Stimulated activated CD8-positive, alpha-beta memory T cell treated with anti-CD3 and anti-CD28 coated beads, Interleukin-7, amount 100 ng/mL, for 48 hours (primary cell): ENCODE data around the gene RBKS.
"Not testable (repeated sequence)": the region's sequence is repeated elsewhere in the genome, so short reads cannot be mapped to it uniquely, and the experiment has no call there.

ENCODE experiments used
- DNase-seq, 2 donors: peaks; one replicate each; pipeline ENCODE4 v3.0.0-alpha.2; 2020; ENCODE audit warnings: low read depth in 1 of 2; ENCODE audit errors: extremely low read depth in 1 of 2

RBKS gene

DNA sequence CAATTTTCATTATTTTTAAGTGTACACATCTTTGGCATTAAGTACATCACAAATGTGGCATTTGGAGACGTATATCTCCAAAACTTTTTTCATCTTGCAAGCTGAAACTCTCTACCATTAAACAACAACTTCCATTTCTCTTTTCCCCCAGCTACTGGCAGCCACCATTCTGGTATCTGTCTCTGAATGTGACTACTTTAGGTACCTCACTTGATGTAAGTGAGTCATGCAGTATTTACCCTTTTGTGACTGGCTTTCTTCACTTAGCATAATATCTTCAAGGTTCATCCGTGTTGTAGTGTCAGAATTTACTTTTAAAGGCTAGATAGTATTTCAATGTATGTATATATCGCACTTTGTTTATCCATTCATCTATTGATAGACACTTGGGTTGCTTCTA is 17.4 kb upstream of the RBKS start:
- DNase-seq, result no peak

GRCh38 chr2:27906074-27906473 is 15.9 kb upstream of the RBKS start:
- DNase-seq, result no peak

- no peak for DNase-seq
Observed at GRCh38 chr2:27904405-27904665, 14.1 kb upstream of the RBKS start.

- DNase-seq, result peak in 1 of 2 donors; percentile 25
Observed at GRCh38 chr2:27903649-27904404, 13.6 kb upstream of the RBKS start.

DNA sequence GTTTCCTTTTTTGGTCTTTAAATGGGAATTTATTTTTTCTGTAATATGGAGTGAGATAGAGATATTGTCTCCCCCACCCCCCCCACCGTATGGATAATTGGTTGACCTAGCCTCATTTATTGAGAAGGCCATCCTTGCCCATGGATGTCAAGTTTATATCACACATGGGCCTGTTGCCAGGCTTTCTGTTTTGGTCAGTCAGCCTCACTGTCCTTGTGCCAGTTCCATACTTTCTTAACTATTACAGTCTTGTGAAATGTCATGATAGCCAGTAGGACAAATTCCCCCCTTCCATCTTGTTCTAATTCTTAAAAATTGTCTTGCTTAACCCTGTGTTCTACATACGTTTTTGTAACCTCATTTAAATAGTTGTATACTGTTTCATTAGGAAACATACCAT is 12.8 kb upstream of the RBKS start:
- no peak for DNase-seq

DNA sequence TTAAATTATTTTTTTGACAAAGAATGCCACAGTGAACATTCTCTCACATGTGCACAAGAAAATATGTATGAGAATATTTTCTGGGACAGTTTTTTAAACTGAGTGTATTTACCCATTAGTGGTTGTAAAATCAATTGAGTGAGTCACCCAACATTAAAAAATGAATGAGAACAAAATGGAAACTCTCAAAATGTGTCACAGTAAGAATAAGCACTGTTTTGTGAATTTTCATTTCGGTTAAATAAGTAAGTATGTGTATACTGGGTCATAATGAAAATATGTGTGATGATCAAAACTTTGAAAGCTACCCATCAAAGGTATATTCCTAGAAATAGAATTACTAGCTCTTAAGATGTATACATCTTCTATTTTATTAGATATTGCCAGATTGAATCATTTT is 11.9 kb upstream of the RBKS start:
- DNase-seq, result no peak

- peak in 1 of 2 donors; percentile 45 for DNase-seq
Observed at GRCh38 chr2:27901234-27901633, 11.0 kb upstream of the RBKS start.

DNA sequence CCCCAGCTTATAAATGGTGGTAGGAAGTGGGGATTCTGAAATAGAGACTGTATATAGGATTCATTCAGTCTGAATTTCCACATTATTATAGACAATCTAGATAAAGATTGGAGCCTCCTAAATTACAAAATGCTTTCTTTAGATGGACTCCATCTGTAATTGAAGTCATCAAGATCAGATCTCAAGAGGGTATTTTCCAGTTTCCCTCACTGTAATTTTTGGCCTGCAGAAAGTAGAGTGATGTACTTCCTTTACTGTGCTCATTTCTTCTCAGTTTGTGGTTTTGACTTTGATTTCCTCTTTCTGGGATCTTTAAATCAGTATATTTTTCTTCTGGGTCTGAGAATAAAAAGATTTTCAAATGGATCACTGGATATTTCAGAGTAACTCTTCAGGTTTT is 7.5 kb upstream of the RBKS start:
- DNase-seq, result no peak

DNA sequence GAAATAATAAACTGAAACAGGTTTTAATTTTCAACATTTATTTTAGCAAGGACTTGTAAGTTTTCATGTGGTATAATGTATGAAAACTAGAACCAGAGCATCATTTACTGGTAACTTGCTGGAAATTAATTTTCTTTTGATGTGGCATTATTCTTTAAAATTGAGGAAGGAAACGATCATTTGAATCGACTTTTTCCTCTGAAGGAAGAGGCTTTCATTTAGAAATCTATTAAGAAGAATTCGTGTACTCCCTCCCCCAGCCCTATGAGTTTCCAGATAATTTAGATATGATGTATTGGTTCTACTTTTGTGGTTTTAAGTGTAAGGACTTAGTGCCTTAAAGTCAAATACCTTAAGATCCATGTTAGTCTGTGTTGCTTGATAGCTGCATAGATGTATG is 2.8 kb upstream of the RBKS start:
- DNase-seq, result no peak

- no peak for DNase-seq
Observed at GRCh38 chr2:27891673-27892105, 1.5 kb upstream of the RBKS start.

DNA sequence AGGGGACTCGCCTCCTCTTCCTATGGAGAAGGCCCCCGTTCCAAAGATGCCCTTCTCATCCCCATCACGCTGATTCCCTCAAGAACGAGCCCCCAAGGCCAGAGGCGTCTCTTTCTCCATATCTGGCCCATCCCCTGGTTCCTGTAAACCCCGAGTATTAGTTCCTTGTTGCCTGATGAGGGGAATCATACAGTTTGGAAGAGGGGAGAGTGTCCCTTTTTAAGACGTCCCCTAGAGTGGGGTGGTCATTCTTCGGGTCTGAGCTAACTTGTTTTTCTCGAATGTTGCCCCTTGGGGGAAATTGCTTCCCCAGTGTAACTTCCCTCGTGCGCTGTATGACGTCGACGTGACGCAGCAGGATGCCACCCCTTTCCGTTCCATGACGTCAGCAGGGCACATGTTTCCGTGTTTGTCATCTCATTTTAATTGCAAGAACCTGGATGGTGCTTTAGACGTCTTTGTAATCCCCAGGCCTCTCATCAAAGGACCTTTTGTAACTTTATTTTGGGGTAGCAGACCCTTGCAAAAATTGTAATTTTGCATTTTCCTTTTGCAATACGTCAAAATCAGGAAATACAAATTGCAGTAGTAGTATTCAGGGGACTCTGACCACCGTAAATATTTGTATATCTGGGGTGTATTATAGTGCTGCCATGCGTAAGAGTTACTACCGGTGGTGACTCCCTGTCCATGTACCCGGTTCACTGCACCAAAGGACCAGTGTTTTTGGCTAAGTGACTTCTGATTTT is 911 bp upstream of the RBKS start:
- peak; percentile 62 to 89 for DNase-seq

GRCh38 chr2:27889774-27890145 is 427 bp downstream of the RBKS start:
- no peak for DNase-seq

DNA sequence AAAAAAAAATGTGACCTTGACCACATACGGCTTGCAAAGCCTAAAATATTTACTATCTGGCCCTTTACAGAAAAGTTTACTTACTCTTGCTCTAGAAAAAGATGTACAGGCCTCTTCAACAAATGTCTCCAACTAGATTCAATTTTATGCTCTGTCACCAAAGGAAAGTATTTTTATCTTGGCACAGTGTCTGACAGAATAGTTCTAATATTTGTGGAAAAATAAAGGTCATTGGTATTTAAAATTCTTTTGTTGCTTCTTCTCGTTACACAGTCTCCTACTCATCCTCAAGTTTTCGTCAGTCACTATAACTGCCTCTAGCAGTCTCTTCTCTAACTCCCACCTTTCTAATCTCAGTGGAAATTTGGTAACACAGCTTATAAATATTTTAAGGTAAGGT is 1.4 kb downstream of the RBKS start:
- no peak for DNase-seq

DNA sequence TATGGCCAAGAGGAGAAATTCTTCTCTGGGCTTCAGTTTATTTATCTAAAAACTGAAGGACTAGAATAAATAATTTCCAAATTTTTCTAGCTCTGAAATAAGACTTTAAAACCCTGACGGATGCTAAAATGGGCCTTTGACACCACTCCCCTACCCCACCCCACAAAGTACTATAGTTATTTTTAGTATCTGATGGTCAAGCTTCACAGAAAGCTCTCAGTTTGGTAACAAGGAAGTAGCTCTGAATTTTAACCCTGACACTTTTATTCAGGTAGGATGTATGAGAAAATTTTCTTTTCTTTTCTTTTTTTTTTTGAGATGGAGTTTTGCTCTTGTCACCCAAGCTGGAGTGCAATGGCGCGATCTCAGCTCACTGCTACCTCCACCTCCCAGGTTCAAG is 2.4 kb downstream of the RBKS start:
- DNase-seq, result no peak

GRCh38 chr2:27887111-27887510 is 3.1 kb downstream of the RBKS start:
- DNase-seq, result no peak

GRCh38 chr2:27886322-27886721 is 3.9 kb downstream of the RBKS start:
- no peak for DNase-seq

DNA sequence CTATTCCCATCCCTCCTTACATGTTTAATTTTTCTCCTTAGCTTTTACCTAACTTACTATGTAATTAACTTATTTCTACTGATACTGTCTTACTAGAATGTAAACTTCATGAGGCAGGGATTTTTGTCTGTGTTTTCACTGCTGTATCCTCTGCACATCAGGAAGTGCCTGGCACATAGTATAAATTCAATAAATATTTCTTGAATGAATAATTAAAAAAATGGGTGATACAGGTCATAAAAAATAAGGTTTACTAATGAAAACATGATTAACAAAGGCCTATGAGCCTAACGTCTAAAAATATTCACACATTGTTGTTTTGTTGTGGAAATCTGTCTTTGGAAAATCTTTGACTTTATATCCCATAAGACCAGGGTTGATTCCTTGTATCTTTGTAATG is 4.5 kb downstream of the RBKS start:
- DNase-seq, result no peak

DNA sequence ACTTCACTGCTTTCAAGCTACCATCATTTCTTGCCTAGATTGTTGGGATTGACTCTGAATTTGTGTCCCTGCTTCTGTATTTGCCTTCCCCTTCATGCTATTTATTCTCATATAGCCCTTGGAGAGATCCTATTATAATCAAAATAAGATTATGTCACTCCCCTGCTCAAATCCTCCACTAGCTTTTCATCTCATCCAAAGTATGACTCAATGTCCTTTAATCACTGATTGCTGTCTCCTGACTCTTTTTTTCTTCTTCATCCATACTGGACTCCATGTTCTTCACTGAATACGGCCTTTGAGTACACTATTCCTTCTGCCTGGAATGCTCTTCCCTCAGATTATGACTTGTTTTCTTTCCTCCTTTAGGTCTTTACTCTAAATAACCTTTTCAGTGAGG is 5.0 kb downstream of the RBKS start:
- DNase-seq, result no peak

DNA sequence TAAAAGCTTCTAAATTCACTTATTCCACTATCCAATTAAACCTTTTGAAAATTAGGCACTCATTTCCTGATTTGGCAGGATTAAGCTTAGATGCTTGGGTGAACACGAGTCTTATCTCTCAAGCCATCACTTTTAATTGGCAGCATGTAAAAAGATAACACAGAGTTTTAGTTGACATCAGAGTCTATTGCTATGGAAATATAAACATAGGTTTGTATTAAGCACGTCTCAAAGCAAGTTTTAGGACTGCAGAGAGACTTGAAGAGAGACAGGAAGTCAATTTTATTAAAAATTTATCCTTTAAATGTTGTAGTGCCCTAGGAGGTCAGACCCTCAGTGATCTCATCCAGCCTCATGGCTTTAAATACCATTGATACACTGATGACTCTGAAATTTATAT is 5.6 kb downstream of the RBKS start:
- no peak for DNase-seq

GRCh38 chr2:27882584-27882922 is 7.6 kb downstream of the RBKS start:
- not testable (repeated sequence) for DNase-seq

DNA sequence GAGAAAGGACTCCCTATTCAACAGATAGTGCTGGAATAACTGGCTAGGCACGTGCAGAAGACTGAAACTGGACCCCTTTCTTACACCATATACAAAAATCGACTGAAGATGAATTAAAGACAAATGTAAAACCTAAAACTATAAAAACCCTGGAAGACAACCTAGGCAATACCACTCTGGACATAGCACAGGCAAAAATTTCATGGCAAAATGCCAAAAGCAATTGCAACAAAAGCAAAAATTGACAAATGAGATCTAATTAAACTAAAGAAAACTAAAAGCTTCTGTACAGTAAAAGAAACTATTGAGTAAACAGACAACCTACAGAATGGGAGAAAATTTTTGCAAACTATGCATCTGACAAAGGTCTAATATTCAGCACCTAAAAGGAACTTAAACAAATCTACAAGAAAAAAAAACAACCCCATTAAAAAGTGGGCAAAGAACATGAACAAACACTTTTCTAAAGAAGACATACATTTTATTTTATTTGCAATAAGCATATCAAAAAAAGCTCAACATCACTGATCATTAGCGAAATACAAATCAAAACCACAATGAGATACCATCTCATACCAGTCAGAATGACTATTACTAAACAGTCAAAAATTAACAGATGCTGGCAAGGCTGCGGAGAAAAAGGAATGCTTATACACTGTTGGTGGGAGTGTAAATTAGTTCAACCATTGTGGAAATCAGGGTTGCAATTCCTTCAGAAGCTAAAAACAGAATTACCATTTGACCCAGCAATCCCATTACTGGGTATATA is 8.2 kb downstream of the RBKS start:
- DNase-seq, result not testable (repeated sequence)

- DNase-seq, result no peak
Observed at GRCh38 chr2:27878825-27879224, 11.4 kb downstream of the RBKS start.
